Endodermal cell (in vitro differentiated cells): Measurements from ENCODE around the gene LRATD1. TPM values are rescaled to one million over a fixed set of nuclear protein-coding genes. Genes with fewer than 3 reads are reported as not detected.

Source experiments
- DNase-seq: peaks from one replicate; pipeline ENCODE4 v3.0.0-alpha.2; 2017
- H3K27ac ChIP-seq: 2 replicates; pipeline ENCODE4 v1.5.1; 2013; ENCODE audit warnings: mild to moderate bottlenecking, low read depth, low read length, moderate library complexity
- H3K27me3 ChIP-seq: 2 replicates; pipeline ENCODE4 v1.6.1; 2013; ENCODE audit warnings: mild to moderate bottlenecking, low read length, moderate library complexity; ENCODE audit not compliant: insufficient read depth, control insufficient read depth, poor library complexity, severe bottlenecking
- H3K36me3 ChIP-seq: 2 replicates; pipeline ENCODE4 v1.7.0; 2013; ENCODE audit warnings: mild to moderate bottlenecking, low read length, moderate library complexity; ENCODE audit not compliant: control insufficient read depth, insufficient read depth
- H3K4me1 ChIP-seq: one replicate; pipeline ENCODE4 v1.7.0; 2013; ENCODE audit warnings: low read length; ENCODE audit not compliant: control insufficient read depth, insufficient read depth
- H3K4me3 ChIP-seq: 2 replicates; pipeline ENCODE4 v1.5.1; 2013; ENCODE audit warnings: mild to moderate bottlenecking, low read length, moderate library complexity
- H3K9ac ChIP-seq: 2 replicates; pipeline ENCODE4 v1.6.1; 2013; ENCODE audit warnings: mild to moderate bottlenecking, low read length, moderate library complexity; ENCODE audit not compliant: poor library complexity, severe bottlenecking; ENCODE audit errors: extremely low read depth
- H3K9me3 ChIP-seq: 2 replicates; pipeline ENCODE4 v1.6.1; 2013; ENCODE audit warnings: mild to moderate bottlenecking, low read length, moderate library complexity; ENCODE audit not compliant: control insufficient read depth
- H3K27ac Mint-ChIP-seq: 2 replicates; pipeline ENCODE4 v1.8.0; 2020; ENCODE audit warnings: mixed read lengths
- H3K27me3 Mint-ChIP-seq: 2 replicates; pipeline ENCODE4 v1.8.0; 2021; ENCODE audit warnings: mild to moderate bottlenecking, mixed read lengths; ENCODE audit not compliant: insufficient read depth
- H3K36me3 Mint-ChIP-seq: 2 replicates; pipeline ENCODE4 v1.8.0; 2020; ENCODE audit warnings: low read depth, mixed read lengths
- H3K4me1 Mint-ChIP-seq: 2 replicates; pipeline ENCODE4 v1.8.0; 2020; ENCODE audit warnings: mixed read lengths
- H3K4me3 Mint-ChIP-seq: 2 replicates; pipeline ENCODE4 v1.8.0; 2020; ENCODE audit warnings: mild to moderate bottlenecking, moderate library complexity, mixed read lengths
- H3K9me3 Mint-ChIP-seq: 2 replicates; pipeline ENCODE4 v1.8.0; 2020; ENCODE audit warnings: mild to moderate bottlenecking, mixed read lengths
- CTCF ChIP-seq: fragments of 200-600 bp; sonication (generic); conservative IDR thresholded peaks from 2 replicates; pipeline ENCODE4 v1.5.0; 2021; ENCODE audit warnings: antibody characterized with exemption, mild to moderate bottlenecking
- WGBS, 2 experiments: methylation state at CpG; one replicate each; pipeline versions ENCODE4 v1.1.5 to v1.1.7; 2013; ENCODE audit warnings: missing lambda C conversion rate in 2 of 2, mixed read lengths in 1 of 2; ENCODE audit not compliant: insufficient coverage in 1 of 2, insufficient read length in 1 of 2; 5-methylcytosine and 5-hydroxymethylcytosine counted together
- total RNA-seq, 2 donors: library from RNA; stranded (reverse); fragmentation: NEBNext Ultra II Directional in 1 of 2; extraction: Animal tissue kit (Norgen Biotek cat#: 25700) in 1 of 2; gene quantifications; 2 replicates in 1 of 2; 3 replicates in 1 of 2; pipeline ENCODE4 v1.2.1, GENCODE V29; 2021

Gene LRATD1
- total RNA-seq, 2 donors from 2014 or later = 0.95 to 2.6 TPM

GRCh38 chr2:14603676-14604075 is 28.8 kb upstream of the LRATD1 start:
- Mint-ChIP-seq H3K4me3 (no peak overlapping the region), H3K4me1 (peaks cover 2% of the 10 kb centered on the region), H3K9me3 (no peaks in the 10 kb centered on the region), H3K27ac (no peak overlapping the region), H3K36me3 (no peaks in the 10 kb centered on the region), H3K27me3 (no peaks in the 10 kb centered on the region)
- no peak overlapping the region for H3K9ac ChIP-seq
- H3K36me3 ChIP-seq = no peaks in the 10 kb centered on the region
- WGBS, 2 experiments = 72 to 75% methylated on average over 2 of the region's 2 CpGs
- TF ChIP-seq CTCF = no peak
- H3K4me1 ChIP-seq = no peaks in the 10 kb centered on the region
- no peaks in the 10 kb centered on the region for H3K9me3 ChIP-seq
- no peaks in the 10 kb centered on the region for H3K27me3 ChIP-seq
- H3K27ac ChIP-seq = no peak overlapping the region
- H3K4me3 ChIP-seq = no peak overlapping the region
- DNase-seq = no peak

- no peak for DNase-seq
- no peaks in the 10 kb centered on the region for H3K27me3 ChIP-seq
- H3K4me3 ChIP-seq = no peak overlapping the region
- Mint-ChIP-seq H3K4me3 (no peak overlapping the region), H3K4me1 (peaks cover 2% of the 10 kb centered on the region), H3K9me3 (no peaks in the 10 kb centered on the region), H3K27me3 (no peaks in the 10 kb centered on the region), H3K27ac (no peak overlapping the region), H3K36me3 (no peaks in the 10 kb centered on the region)
- H3K36me3 ChIP-seq = no peaks in the 10 kb centered on the region
- TF ChIP-seq CTCF = no peak
- WGBS, 2 experiments = 88% methylated on average over 2 of the region's 2 CpGs; no CpG with 5 or more reads in 1 of the 2 experiments
- no peaks in the 10 kb centered on the region for H3K4me1 ChIP-seq
- no peak overlapping the region for H3K9ac ChIP-seq
- no peak overlapping the region for H3K27ac ChIP-seq
- H3K9me3 ChIP-seq = no peaks in the 10 kb centered on the region
Measured at GRCh38 chr2:14608245-14608644, 24.3 kb upstream of the LRATD1 start.

- no peak overlapping the region for H3K27ac Mint-ChIP-seq
- no peak for TF ChIP-seq CTCF
- H3K4me3 ChIP-seq = no peak overlapping the region
- no peaks in the 10 kb centered on the region for H3K9me3 Mint-ChIP-seq
- no peaks in the 10 kb centered on the region for H3K27me3 ChIP-seq
- no peak for DNase-seq
- no peaks in the 10 kb centered on the region for H3K36me3 ChIP-seq
- H3K4me1 ChIP-seq = no peaks in the 10 kb centered on the region
- no peaks in the 10 kb centered on the region for H3K9me3 ChIP-seq
- H3K27me3 Mint-ChIP-seq = peaks cover 2% of the 10 kb centered on the region
- H3K9ac ChIP-seq = no peak overlapping the region
- no peaks in the 10 kb centered on the region for H3K4me1 Mint-ChIP-seq
- no peaks in the 10 kb centered on the region for H3K36me3 Mint-ChIP-seq
- no peak overlapping the region for H3K27ac ChIP-seq
- no peak overlapping the region for H3K4me3 Mint-ChIP-seq
Measured at GRCh38 chr2:14614017-14614416, 18.5 kb upstream of the LRATD1 start.
